ENCODE data around the gene NOP9. TPM values are rescaled to one million over a fixed set of nuclear protein-coding genes. Genes with fewer than 3 reads are reported as not detected.

Gene NOP9
- total and polyA plus RNA-seq, 9 of the 15 experiments (the other 6 are each of a cell fraction or from before 2014, with no cell fraction given) = 1.0 to 27.9 (median 15.1) TPM

- TF ChIP-seq ZNF609 (CRISPR knock-in tag; IDR thresholded peaks at IDR 0.05; ENCODE audit: borderline replicate concordance) = no peak
- TF ChIP-seq CHAMP1 (IDR thresholded peaks at IDR 0.05) = no peak
- TF ChIP-seq ZBTB34 (CRISPR knock-in tag; IDR thresholded peaks at IDR 0.05) = no peak
- no peak for TF ChIP-seq ZNF778 (CRISPR knock-in tag; IDR thresholded peaks at IDR 0.05)
- TF ChIP-seq KDM5B (IDR thresholded peaks at IDR 0.05; ENCODE audit: insufficient replicate concordance, low read depth, low read length) = no peak
- no peak for TF ChIP-seq EGR1 (conservative IDR thresholded peaks at IDR 0.05)
- TF ChIP-seq ZNF232 (CRISPR knock-in tag; IDR thresholded peaks at IDR 0.05) = no peak
- TF ChIP-seq ZNF695 (CRISPR knock-in tag; IDR thresholded peaks at IDR 0.05) = no peak
- no peak for TF ChIP-seq ZKSCAN8 (CRISPR knock-in tag; IDR thresholded peaks at IDR 0.05)
- TF ChIP-seq SMARCB1 (IDR thresholded peaks at IDR 0.05; ENCODE audit: insufficient read length, low read depth) = no peak
Observed at GRCh38 chr14:24315243-24315806, 15.7 kb downstream of the NOP9 start (continued).
